Measurements from ENCODE around the gene CATSPERE. TPM values are rescaled to one million over a fixed set of nuclear protein-coding genes. Genes with fewer than 3 reads are reported as not detected.

The CATSPERE gene
- total RNA-seq, 1 donor from 2014 or later, result not detected

Other genes with a start within 250 kb of the CATSPERE start
- gene ADSS2, start 9.4 kb upstream of the CATSPERE start, total RNA-seq, result 74.6 and 77.1 TPM in 2 replicates
- 32.3 and 33.1 TPM in 2 replicates for gene DESI2, start 191.9 kb downstream of the CATSPERE start, total RNA-seq

Data from activated CD4-positive, alpha-beta T cell treated with anti-CD3 and anti-CD28 coated beads, Interleukin-2, amount 10 ng/mL, durations not matched to agents 24 days and 14 days (primary cell).